ENCODE measurements around the gene TRAK1. TPM values are rescaled to one million over a fixed set of nuclear protein-coding genes. Genes with fewer than 3 reads are reported as not detected.
A peak's percentile ranks its signal among the peaks of the same experiment; 100 is the strongest.

Gene TRAK1
- total RNA-seq, 1 donor from 2014 or later = 36.1 TPM

GRCh38 chr3:42159706-42160472 lies 68.7 kb downstream of the TRAK1 start:
- peak; percentile 28 for FAIRE-seq
- DNase-seq (ENCODE audit: low read depth) = peak; percentile 82
- no peak for TF ChIP-seq CTCF (IDR thresholded peaks at IDR 0.05; ENCODE audit: insufficient read depth, low read length, severe bottlenecking)
- Histone ChIP-seq H3K4me3 (ENCODE audit: low read depth, low read length) (peak overlapping the region; percentile 35), H3K36me3 (ENCODE audit: control insufficient read depth, insufficient read depth, low read length) (no peaks in the 10 kb centered on the region), H3K27me3 (ENCODE audit: control insufficient read depth, insufficient read depth, low read length) (no peaks in the 10 kb centered on the region)

DNA sequence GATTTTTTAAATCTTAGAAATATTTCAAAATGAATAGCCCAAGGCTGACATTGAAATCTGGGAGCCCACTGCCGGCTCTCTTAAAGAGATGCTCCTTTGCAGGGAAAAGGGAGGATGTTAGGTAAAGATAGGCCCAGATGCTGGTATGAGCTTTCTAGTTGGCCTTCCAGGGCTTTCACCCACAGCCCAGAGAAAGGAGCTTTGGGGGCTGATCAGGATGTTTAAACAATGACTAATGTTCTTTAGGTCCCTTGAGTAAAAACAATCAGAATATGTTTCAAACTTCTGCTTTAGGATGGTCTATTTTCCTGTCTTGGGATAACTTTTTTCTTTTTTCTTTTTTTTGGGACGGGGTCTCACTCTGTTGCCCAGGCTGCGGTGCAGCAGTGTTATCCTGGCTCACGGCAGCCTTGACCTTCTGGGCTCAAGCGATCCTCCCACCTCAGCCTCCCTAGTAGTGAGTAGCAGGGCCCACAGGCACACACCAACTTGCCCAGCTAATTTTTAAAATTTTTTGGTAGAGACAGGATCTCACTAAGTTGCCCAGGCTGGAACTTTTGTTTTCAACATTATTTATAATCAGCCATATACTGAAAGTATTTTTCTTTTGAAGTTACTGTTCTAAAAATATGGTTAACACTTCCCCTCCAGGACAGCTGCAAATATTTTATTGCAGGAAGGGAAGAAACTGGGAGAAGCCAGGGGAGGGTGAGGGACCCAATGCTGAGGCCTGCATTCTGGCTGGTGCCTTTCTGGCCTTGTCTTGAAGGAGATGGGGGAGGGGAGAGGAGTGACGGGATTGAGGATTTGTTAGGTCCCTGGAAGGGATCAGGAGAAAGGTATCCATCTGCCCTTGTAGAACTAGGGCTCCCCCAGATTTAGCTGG lies 70.1 kb downstream of the TRAK1 start:
- Histone ChIP-seq H3K36me3 (ENCODE audit: control insufficient read depth, insufficient read depth, low read length) (peaks cover 1% of the 10 kb centered on the region), H3K27me3 (ENCODE audit: control insufficient read depth, insufficient read depth, low read length) (no peaks in the 10 kb centered on the region), H3K4me3 (ENCODE audit: low read depth, low read length) (no peak overlapping the region)
- DNase-seq (ENCODE audit: low read depth) (peak; percentile 41), FAIRE-seq (no peak)
- no peak for TF ChIP-seq CTCF (IDR thresholded peaks at IDR 0.05; ENCODE audit: insufficient read depth, low read length, severe bottlenecking)

DNA sequence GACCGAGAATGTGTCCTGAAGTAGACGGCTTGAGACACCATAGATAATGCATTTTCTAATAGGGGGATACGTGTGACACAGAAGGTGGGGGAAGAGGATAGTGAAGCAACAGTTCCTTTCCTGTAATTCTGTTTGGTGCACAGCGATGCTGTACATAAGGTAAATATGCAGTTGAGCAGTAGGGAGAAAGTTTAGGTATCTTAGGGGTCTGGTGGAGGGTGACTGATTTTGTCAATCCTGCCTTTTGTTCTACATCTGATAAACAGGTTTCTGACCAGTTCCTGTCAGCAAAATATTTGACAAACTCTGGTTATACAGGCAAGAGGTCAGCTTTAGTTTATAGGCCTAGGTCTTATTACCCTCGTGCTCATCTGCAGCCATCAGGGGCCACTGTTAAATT lies 71.3 kb downstream of the TRAK1 start:
- DNase-seq (ENCODE audit: low read depth) (no peak), FAIRE-seq (no peak)
- TF ChIP-seq CTCF (IDR thresholded peaks at IDR 0.05; ENCODE audit: insufficient read depth, low read length, severe bottlenecking) = no peak
- H3K27me3 ChIP-seq (ENCODE audit: control insufficient read depth, insufficient read depth, low read length) = no peaks in the 10 kb centered on the region
- no peak overlapping the region for H3K4me3 ChIP-seq (ENCODE audit: low read depth, low read length)
- peaks cover 1% of the 10 kb centered on the region for H3K36me3 ChIP-seq (ENCODE audit: control insufficient read depth, insufficient read depth, low read length)

- FAIRE-seq (no peak), DNase-seq (ENCODE audit: low read depth) (no peak)
- no peak overlapping the region for H3K4me3 ChIP-seq (ENCODE audit: low read depth, low read length)
These were observed 72.6 kb downstream of the TRAK1 start for GRCh38 chr3:42163622-42164244.

DNA sequence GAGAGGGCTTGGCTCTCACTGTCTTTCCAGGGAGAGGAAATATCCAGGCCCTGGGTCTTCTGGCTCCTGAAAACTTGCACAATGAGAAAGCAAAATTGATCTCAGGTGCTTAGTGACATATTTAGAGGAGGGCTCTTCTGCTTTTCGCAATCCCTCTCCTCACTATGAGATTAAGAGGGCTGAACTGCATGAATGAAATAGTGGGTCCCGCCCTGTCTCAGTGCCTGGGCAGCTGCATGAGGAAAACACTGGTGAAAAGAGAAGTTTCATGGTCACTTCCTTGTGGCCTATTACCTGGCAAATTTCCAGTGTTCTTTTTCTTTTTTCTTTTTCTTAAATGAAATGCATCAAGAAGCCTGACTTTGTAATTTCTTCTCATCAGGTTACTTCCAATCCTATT lies 73.5 kb downstream of the TRAK1 start:
- H3K36me3 ChIP-seq (ENCODE audit: control insufficient read depth, insufficient read depth, low read length) = peaks cover 1% of the 10 kb centered on the region
- FAIRE-seq (no peak), DNase-seq (ENCODE audit: low read depth) (no peak)
- H3K27me3 ChIP-seq (ENCODE audit: control insufficient read depth, insufficient read depth, low read length) = no peaks in the 10 kb centered on the region
- no peak overlapping the region for H3K4me3 ChIP-seq (ENCODE audit: low read depth, low read length)
- TF ChIP-seq CTCF (IDR thresholded peaks at IDR 0.05; ENCODE audit: insufficient read depth, low read length, severe bottlenecking) = no peak

More at GRCh38 chr3:42163622-42164244, 72.6 kb downstream of the TRAK1 start:
- no peak for TF ChIP-seq CTCF (IDR thresholded peaks at IDR 0.05; ENCODE audit: insufficient read depth, low read length, severe bottlenecking)
- H3K36me3 ChIP-seq (ENCODE audit: control insufficient read depth, insufficient read depth, low read length) = peaks cover 1% of the 10 kb centered on the region
- no peaks in the 10 kb centered on the region for H3K27me3 ChIP-seq (ENCODE audit: control insufficient read depth, insufficient read depth, low read length)

Measured in bronchial epithelial cell (primary cell).